Epithelial cell of esophagus (primary cell): Measurements from ENCODE around the gene NF2.

Experiments
- DNase-seq: peaks from one replicate; pipeline ENCODE4 v3.0.0; 2010; ENCODE audit warnings: low read depth
- H3K4me3 ChIP-seq: 2 replicates; pipeline ENCODE4 v1.5.1; 2011; ENCODE audit warnings: mild to moderate bottlenecking, low read length, control low read depth
- CTCF ChIP-seq: IDR thresholded peaks from 2 replicates; pipeline ENCODE4 v1.5.1; 2011; ENCODE audit warnings: low read depth, mild to moderate bottlenecking, low read length, control low read depth, inconsistent platforms; ENCODE audit not compliant: insufficient read depth; ENCODE audit errors: missing control alignments

Gene NF2

GRCh38 chr22:29569011-29569678 lies 34.3 kb upstream of the NF2 start:
- H3K4me3 ChIP-seq, result no peak overlapping the region
- no peak for TF ChIP-seq CTCF
- no peak for DNase-seq

DNA sequence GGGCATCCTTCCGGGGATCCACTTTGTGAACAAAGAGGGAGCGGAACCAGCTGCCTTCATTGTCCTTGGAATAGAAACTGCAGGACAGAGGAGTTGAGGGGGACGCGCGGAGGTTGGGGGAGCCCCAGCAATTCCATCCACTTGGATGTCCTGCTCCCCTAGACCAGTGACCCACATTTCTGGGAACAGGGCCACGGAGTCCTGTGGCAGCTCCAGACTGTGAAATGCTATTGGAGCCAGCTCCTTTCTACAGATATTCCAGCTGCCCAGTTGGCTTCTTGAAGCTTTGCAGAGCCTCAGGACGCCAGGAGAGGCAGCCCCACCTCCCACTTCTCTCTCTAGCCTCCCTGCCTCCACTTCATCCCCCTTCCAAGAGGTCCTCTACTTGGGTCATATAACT lies 33.0 kb upstream of the NF2 start:
- H3K4me3 ChIP-seq, result no peak overlapping the region
- TF ChIP-seq CTCF, result no peak
- DNase-seq, result no peak

DNA sequence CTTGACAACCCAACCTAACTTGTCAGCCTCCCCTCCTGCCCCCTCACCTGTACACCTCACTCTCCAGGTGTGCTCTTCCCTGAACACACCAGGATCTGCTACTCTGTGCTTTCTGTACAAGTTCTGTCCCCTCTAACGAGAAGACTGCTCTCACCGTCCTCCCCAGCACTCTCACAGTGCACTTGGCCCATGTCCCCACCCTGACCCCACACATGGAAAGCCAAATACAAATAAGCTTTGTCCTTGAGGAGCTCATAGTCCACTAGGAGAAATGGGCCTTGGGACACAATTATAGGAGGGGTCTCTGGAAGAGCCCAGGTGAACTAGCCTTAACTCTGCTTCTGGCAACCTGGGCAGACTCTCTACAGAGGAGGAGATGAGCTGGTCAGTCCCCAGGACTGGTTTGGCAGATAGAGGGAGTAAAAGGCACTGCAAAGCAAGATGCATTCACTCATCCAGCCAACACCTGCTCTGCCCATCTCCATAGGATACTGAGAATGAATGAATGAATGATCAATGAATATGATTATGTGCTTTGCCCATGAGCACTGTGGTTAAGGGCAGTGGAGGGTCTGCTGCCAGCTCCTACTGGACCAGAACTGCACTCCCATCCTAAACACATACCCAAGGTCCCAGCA lies 32.4 kb upstream of the NF2 start:
- no peak for DNase-seq
- no peak for TF ChIP-seq CTCF
- H3K4me3 ChIP-seq, result no peak overlapping the region

- no peak for TF ChIP-seq CTCF
- H3K4me3 ChIP-seq, result no peak overlapping the region
- no peak for DNase-seq
Observed at GRCh38 chr22:29574762-29575450, 28.5 kb upstream of the NF2 start.

DNA sequence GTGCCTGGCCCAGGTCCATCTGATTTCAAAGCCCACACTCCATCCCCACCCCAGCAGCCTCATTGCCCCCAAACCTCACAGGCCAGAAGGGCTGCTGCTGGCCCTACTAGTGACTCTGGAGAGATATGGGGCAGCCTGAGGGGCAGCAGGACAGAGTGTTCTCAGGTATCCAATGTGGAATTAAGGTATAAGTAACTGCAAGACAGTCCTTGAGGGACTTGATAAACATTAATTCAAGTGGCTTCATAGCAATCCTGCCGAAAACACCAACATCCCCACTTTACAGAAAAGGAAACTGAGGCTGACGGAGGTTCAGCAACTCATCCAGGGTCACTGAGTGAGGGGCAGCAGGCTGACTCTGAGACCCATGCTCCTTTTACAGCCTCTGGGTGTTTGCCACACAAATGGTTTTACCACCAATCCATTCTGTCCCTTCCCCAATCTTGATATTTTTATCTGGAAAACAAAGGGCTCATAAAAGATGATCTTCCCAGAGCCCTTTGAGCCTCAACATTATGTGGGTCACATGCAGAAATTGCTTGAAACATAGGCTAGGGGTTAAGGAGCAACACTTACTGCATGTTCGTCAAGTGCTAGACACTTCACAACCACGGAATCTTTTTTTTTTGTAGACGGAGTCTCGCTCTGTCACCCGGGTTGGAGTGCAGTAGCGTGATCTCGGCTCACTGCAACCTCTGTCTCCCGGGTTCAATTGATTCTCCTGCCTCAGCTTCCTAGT lies 24.8 kb upstream of the NF2 start:
- TF ChIP-seq CTCF, result no peak
- DNase-seq, result no peak
- no peak overlapping the region for H3K4me3 ChIP-seq

DNA sequence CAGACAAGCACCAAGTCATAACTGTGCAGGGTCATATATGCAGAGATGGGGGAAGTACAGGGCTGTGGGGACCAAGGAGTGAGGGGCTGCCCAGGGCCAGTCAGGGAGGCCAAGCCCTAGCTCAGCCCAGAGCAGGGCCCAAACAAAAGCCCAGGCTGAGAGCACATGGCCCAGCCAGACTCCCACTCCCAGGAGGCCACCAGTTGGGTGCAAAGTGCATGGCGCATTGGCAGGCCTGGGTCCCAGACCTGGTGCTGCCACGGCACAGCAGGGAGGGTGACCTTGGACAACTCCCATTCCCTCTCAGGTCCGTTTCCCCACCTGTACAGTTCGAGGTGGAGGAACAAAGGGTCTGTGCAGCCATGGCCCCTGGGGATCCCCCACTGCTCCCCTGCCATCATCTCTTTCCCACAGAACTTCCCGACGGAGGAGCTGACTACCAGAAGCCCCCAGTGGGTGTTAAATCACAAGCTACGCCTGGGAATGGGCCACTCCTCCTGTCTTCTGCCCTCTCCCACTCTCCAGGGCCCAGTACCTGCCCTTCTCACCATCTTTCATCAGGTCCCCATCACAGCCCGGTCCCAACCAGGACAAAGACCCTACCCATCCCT lies 23.1 kb upstream of the NF2 start:
- TF ChIP-seq CTCF, result no peak
- H3K4me3 ChIP-seq, result peak overlapping the region; percentile 76
- no peak for DNase-seq
